Panc1 (cell line): ENCODE measurements around the gene ACACA. TPM values are rescaled to one million over a fixed set of nuclear protein-coding genes. Genes with fewer than 3 reads are reported as not detected.
A peak's percentile ranks its signal among the peaks of the same experiment; 100 is the strongest.

Source experiments
- ATAC-seq: fragments of 200-7000 bp; cut with Tn5 transposase; 2 replicates; pipeline ENCODE4 v1.9.1; 2020; ENCODE audit warnings: mild to moderate bottlenecking, moderate library complexity
- BruUV-seq: library from RNA; stranded (reverse); fragments of 400-500 nt; replicated peaks from 2 replicates; lab custom pipeline; 2021; lab: Mats Ljungman, UMichigan
- CTCF ChIA-PET: fragments of 300-600 bp; sonication (Branson Sonifier 250); formaldehyde crosslinking; loops from one replicate; lab custom pipeline; 2022; ENCODE audit warnings: antibody characterized with exemption; lab: Charles Lee
- POLR2A ChIA-PET: fragments of 300-600 bp; sonication (Branson Sonifier 250); formaldehyde crosslinking; loops from one replicate; lab custom pipeline; 2022; ENCODE audit warnings: antibody characterized with exemption; lab: Charles Lee
- DNase-seq: peaks from one replicate; pipeline ENCODE4 v3.0.0-alpha.2; 2010; ENCODE audit warnings: low read depth, low spot score
- H3K27ac ChIP-seq: 2 replicates; pipeline ENCODE4 v1.5.1; 2011; ENCODE audit warnings: mild to moderate bottlenecking, low read length, inconsistent platforms
- H3K27me3 ChIP-seq: fragments of 200-500 bp; sonication (Bioruptor generic); 2 replicates; pipeline ENCODE4 v1.6.0; 2014; ENCODE audit warnings: low read length, inconsistent platforms; ENCODE audit not compliant: control insufficient read depth, insufficient read depth
- H3K36me3 ChIP-seq: fragments of 200-500 bp; sonication (Bioruptor generic); 2 replicates; pipeline ENCODE4 v1.5.1; 2014; ENCODE audit warnings: inconsistent platforms, mild to moderate bottlenecking, low read length, moderate library complexity; ENCODE audit not compliant: control insufficient read depth, insufficient read depth
- H3K4me1 ChIP-seq: 2 replicates; pipeline ENCODE4 v1.5.1; 2011; ENCODE audit warnings: inconsistent platforms, mild to moderate bottlenecking, low read length, moderate library complexity; ENCODE audit not compliant: control insufficient read depth, insufficient read depth
- H3K4me3 ChIP-seq, 2 experiments: 2 replicates each; pipeline ENCODE4 v1.5.1; 2011 to 2012; ENCODE audit warnings: low read depth in 2 of 2, low read length in 2 of 2, mild to moderate bottlenecking in 2 of 2, inconsistent platforms in 1 of 2, moderate library complexity in 1 of 2
- H3K9me3 ChIP-seq: fragments of 200-500 bp; sonication (Bioruptor generic); 2 replicates; pipeline ENCODE4 v1.5.1; 2014; ENCODE audit warnings: low read depth, mild to moderate bottlenecking, inconsistent platforms, low read length, moderate library complexity; ENCODE audit not compliant: control insufficient read depth, insufficient read depth
- POLR2AphosphoS5 ChIP-seq: IDR thresholded peaks from 2 replicates; pipeline ENCODE4 v1.6.1; 2012; ENCODE audit warnings: mild to moderate bottlenecking, low read depth, low read length, moderate library complexity
- SIN3A ChIP-seq: IDR thresholded peaks from 2 replicates; pipeline ENCODE4 v1.6.1; 2012; ENCODE audit warnings: low read depth, mild to moderate bottlenecking, low read length, moderate library complexity, borderline replicate concordance; ENCODE audit not compliant: insufficient read depth
- TCF7L2 ChIP-seq: IDR thresholded peaks from 2 replicates; pipeline ENCODE4 v1.6.1; 2011; ENCODE audit warnings: mild to moderate bottlenecking, low read depth, low read length, inconsistent platforms
- in situ Hi-C: cut with HindIII; loops from 2 replicates; pipeline ENCODE4 v1.10.0; 2016; ENCODE audit warnings: low sequenced_read_pairs, low pct_unique_long_range_greater_than_20kb
- intact Hi-C: fragments of 100-400 bp; cut with micrococcal nuclease; formaldehyde crosslinking; loops from one replicate; pipeline ENCODE4 v1.10.0; 2022; ENCODE audit not compliant: unreplicated experiment
- total RNA-seq: library from RNA; stranded (reverse); gene quantifications from one replicate; pipeline ENCODE4 v1.2.1, GENCODE V29; 2021; ENCODE audit not compliant: unreplicated experiment
- TF ChIP-seq, protein P1 (sequence below), 2 experiments: IDR thresholded peaks; 2 replicates each; pipeline ENCODE4 v1.6.1; 2011 to 2012; ENCODE audit warnings: low read depth in 2 of 2, control low read depth in 1 of 2, low read length in 1 of 2, mild to moderate bottlenecking in 1 of 2, moderate library complexity in 1 of 2; ENCODE audit not compliant: insufficient read depth in 1 of 2
- TF ChIP-seq, protein P2 (sequence below): fragments of 450-650 bp; IDR thresholded peaks from 2 replicates; pipeline ENCODE4 v1.5.1; 2017; ENCODE audit warnings: mild to moderate bottlenecking

The ACACA gene
- total RNA-seq, 1 experiment from 2014 or later = 131 TPM

DNA sequence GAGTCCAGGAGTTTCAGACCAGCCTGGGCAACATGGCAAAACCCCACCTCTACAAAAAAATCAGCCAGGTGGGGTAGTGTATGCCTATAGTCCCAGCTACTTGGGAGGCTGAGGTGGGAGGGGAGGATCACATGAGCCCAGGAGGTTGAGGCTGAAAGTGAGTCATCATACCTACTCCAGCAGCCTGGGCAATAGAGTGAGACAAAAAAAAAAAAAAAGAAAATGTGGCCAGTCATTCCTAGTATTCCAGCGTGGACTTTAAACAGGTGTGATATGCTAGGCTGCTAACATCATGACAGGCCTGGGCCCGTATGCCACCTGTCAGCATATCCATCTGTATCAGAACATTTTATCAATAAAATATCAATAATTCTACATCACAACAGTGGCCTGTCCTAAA lies 314.6 kb downstream of the ACACA start:
- no peak for ATAC-seq
- H3K36me3 ChIP-seq = peaks cover 7% of the 10 kb centered on the region
- in situ Hi-C loops = no loop called here

DNA sequence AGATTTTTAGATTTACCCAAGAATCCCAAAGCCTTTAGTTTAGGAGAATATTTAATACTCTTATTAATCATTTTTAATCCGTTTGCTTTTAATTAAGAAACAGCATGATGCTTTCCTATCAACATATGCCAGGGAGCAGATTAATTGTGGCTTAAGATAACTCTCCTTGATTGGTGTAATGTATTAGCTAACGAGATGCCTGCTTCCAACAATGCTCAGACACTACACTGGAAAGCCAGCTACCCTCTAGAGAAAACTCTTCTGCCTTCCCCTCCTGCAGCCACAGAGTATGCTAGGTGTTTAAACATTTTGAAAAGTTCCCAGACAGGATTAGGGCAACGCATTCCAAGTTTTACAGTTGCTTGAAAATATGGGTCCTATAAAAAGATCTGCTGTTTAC lies 315.7 kb downstream of the ACACA start:
- in situ Hi-C loops = no loop called here
- intact Hi-C loops = no loop called here
- no peaks in the 10 kb centered on the region for H3K27me3 ChIP-seq
- ChIA-PET CTCF (no interaction called here), POLR2A (no interaction called here)
- DNase-seq = no peak
- H3K36me3 ChIP-seq = peaks cover 7% of the 10 kb centered on the region
- no peak overlapping the region for H3K27ac ChIP-seq
- no peak for ATAC-seq
- TSS peak; percentile 19 for BruUV-seq
- H3K4me3 ChIP-seq = no peak overlapping the region
- H3K4me1 ChIP-seq = no peaks in the 10 kb centered on the region
- H3K9me3 ChIP-seq = no peaks in the 10 kb centered on the region
- TF ChIP-seq SIN3A (no peak), POLR2AphosphoS5 (no peak), TCF7L2 (no peak)
- TF ChIP-seq, protein P1, sequence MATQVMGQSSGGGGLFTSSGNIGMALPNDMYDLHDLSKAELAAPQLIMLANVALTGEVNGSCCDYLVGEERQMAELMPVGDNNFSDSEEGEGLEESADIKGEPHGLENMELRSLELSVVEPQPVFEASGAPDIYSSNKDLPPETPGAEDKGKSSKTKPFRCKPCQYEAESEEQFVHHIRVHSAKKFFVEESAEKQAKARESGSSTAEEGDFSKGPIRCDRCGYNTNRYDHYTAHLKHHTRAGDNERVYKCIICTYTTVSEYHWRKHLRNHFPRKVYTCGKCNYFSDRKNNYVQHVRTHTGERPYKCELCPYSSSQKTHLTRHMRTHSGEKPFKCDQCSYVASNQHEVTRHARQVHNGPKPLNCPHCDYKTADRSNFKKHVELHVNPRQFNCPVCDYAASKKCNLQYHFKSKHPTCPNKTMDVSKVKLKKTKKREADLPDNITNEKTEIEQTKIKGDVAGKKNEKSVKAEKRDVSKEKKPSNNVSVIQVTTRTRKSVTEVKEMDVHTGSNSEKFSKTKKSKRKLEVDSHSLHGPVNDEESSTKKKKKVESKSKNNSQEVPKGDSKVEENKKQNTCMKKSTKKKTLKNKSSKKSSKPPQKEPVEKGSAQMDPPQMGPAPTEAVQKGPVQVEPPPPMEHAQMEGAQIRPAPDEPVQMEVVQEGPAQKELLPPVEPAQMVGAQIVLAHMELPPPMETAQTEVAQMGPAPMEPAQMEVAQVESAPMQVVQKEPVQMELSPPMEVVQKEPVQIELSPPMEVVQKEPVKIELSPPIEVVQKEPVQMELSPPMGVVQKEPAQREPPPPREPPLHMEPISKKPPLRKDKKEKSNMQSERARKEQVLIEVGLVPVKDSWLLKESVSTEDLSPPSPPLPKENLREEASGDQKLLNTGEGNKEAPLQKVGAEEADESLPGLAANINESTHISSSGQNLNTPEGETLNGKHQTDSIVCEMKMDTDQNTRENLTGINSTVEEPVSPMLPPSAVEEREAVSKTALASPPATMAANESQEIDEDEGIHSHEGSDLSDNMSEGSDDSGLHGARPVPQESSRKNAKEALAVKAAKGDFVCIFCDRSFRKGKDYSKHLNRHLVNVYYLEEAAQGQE (IDR thresholded peaks at IDR 0.05; ENCODE audit: insufficient read depth in 1 of 2, low read depth in 2 of 2, low read length in 1 of 2) = no peak
- TF ChIP-seq, protein P2, sequence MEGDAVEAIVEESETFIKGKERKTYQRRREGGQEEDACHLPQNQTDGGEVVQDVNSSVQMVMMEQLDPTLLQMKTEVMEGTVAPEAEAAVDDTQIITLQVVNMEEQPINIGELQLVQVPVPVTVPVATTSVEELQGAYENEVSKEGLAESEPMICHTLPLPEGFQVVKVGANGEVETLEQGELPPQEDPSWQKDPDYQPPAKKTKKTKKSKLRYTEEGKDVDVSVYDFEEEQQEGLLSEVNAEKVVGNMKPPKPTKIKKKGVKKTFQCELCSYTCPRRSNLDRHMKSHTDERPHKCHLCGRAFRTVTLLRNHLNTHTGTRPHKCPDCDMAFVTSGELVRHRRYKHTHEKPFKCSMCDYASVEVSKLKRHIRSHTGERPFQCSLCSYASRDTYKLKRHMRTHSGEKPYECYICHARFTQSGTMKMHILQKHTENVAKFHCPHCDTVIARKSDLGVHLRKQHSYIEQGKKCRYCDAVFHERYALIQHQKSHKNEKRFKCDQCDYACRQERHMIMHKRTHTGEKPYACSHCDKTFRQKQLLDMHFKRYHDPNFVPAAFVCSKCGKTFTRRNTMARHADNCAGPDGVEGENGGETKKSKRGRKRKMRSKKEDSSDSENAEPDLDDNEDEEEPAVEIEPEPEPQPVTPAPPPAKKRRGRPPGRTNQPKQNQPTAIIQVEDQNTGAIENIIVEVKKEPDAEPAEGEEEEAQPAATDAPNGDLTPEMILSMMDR = no peak

More for the DNA sequence above, 314.6 kb downstream of the ACACA start:
- Histone ChIP-seq H3K27me3 (no peaks in the 10 kb centered on the region), H3K4me3 (no peak overlapping the region), H3K27ac (no peak overlapping the region), H3K4me1 (no peaks in the 10 kb centered on the region), H3K9me3 (no peaks in the 10 kb centered on the region)
- intact Hi-C loops = no loop called here
- TF ChIP-seq, protein P1 (IDR thresholded peaks at IDR 0.05; ENCODE audit: insufficient read depth in 1 of 2, low read depth in 2 of 2, low read length in 1 of 2) = no peak
- TF ChIP-seq POLR2AphosphoS5 (no peak), SIN3A (no peak)
- ChIA-PET CTCF (no interaction called here), POLR2A (no interaction called here)
- no peak for DNase-seq
- no TSS peak for BruUV-seq
